Gastroesophageal sphincter (tissue), 3 donors: Measurements from ENCODE around the gene ALPG.

Experiments
- CTCF ChIP-seq, 4 experiments: fragments of 200-600 bp in 2 of 4; fragments of 450-650 bp in 2 of 4; sonication (generic) in 1 of 4; IDR thresholded peaks; one replicate each; pipeline ENCODE4 v1.5.1; 2017 to 2019; ENCODE audit warnings: antibody characterized with exemption in 4 of 4, mild to moderate bottlenecking in 2 of 4, moderate library complexity in 2 of 4
- POLR2A ChIP-seq, 2 donors: fragments of 450-650 bp; IDR thresholded peaks; one replicate each; pipeline ENCODE4 v1.6.1; 2017; ENCODE audit warnings: antibody characterized with exemption in 2 of 2, mild to moderate bottlenecking in 2 of 2, moderate library complexity in 1 of 2
- POLR2AphosphoS5 ChIP-seq: sonication (generic); formaldehyde crosslinking; IDR thresholded peaks from one replicate; pipeline ENCODE4 v1.6.1; 2017; ENCODE audit warnings: antibody characterized with exemption

GRCh38 chr2:232415736-232416520 is 9.3 kb downstream of the ALPG start:
- TF ChIP-seq CTCF (IDR thresholded peaks at IDR 0.05) (no peak), POLR2A (IDR thresholded peaks at IDR 0.05) (no peak), POLR2AphosphoS5 (no peak)
